IPS-11a (cell line): ENCODE data around the gene PMCH.
"Not testable (repeated sequence)": the region's sequence is repeated elsewhere in the genome, so short reads cannot be mapped to it uniquely, and the experiment has no call there.

Experiments used
- H3K4me3 ChIP-seq: one replicate; pipeline ENCODE4 v1.5.1; 2013; ENCODE audit warnings: low read depth, low read length, control low read depth

Gene PMCH

DNA sequence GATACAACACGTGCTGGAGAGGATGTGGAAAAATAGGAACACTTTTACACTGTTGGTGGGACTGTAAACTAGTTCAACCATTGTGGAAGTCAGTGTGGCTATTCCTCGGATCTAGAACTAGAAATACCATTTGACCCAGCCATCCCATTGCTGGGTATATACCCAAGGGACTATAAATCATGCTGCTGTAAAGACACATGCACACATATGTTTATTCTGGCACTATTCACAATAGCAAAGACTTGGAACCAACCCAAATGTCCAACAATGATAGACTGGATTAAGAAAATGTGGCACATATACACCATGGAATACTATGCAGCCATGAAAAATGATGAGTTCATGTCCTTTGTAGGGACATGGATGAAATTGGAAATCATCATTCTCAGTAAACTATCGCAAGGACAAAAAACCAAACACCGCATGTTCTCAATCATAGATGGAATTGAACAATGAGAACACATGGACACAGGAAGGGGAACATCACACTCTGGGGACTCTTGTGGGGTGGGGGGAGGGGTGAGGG is 50.5 kb downstream of the PMCH start:
- H3K4me3 ChIP-seq = not testable (repeated sequence)
